Measurements from ENCODE around the gene TACR2.

The TACR2 gene

GRCh38 chr10:69419096-69419743, 2.5 kb upstream of the TACR2 start:
- Mint-ChIP-seq H3K4me1 (ENCODE audit: low read depth) (peaks cover 6% of the 10 kb centered on the region), H3K27me3 (ENCODE audit: low read depth) (no peaks in the 10 kb centered on the region), H3K36me3 (ENCODE audit: low read depth) (no peaks in the 10 kb centered on the region), H3K4me3 (no peak overlapping the region), H3K9me3 (no peaks in the 10 kb centered on the region), H3K27ac (no peak overlapping the region)
- no peak for DNase-seq (ENCODE audit: low spot score)

- Mint-ChIP-seq H3K4me1 (ENCODE audit: low read depth) (peaks cover under 1% of the 10 kb centered on the region), H3K9me3 (no peaks in the 10 kb centered on the region), H3K36me3 (ENCODE audit: low read depth) (no peaks in the 10 kb centered on the region), H3K27me3 (ENCODE audit: low read depth) (no peaks in the 10 kb centered on the region), H3K27ac (no peak overlapping the region), H3K4me3 (no peak overlapping the region)
- no peak for DNase-seq (ENCODE audit: low spot score)
Observed at GRCh38 chr10:69418052-69418752, 1.5 kb upstream of the TACR2 start.

- no peaks in the 10 kb centered on the region for H3K9me3 Mint-ChIP-seq
- H3K36me3 Mint-ChIP-seq (ENCODE audit: low read depth): no peaks in the 10 kb centered on the region
- H3K4me3 Mint-ChIP-seq: no peak overlapping the region
- DNase-seq (ENCODE audit: low spot score): no peak
- no peak overlapping the region for H3K27ac Mint-ChIP-seq
- H3K27me3 Mint-ChIP-seq (ENCODE audit: low read depth): no peaks in the 10 kb centered on the region
- peaks cover 2% of the 10 kb centered on the region for H3K4me1 Mint-ChIP-seq (ENCODE audit: low read depth)
Observed at GRCh38 chr10:69417542-69417941, 824 bp upstream of the TACR2 start.

GRCh38 chr10:69415951-69416350, 767 bp downstream of the TACR2 start:
- Mint-ChIP-seq H3K4me1 (ENCODE audit: low read depth) (peaks cover 2% of the 10 kb centered on the region), H3K9me3 (no peaks in the 10 kb centered on the region), H3K27me3 (ENCODE audit: low read depth) (no peaks in the 10 kb centered on the region), H3K4me3 (no peak overlapping the region), H3K27ac (no peak overlapping the region), H3K36me3 (ENCODE audit: low read depth) (no peaks in the 10 kb centered on the region)
- no peak for DNase-seq (ENCODE audit: low spot score)

- H3K27me3 Mint-ChIP-seq (ENCODE audit: low read depth): no peaks in the 10 kb centered on the region
- H3K4me3 Mint-ChIP-seq: no peak overlapping the region
- H3K27ac Mint-ChIP-seq: no peak overlapping the region
- DNase-seq (ENCODE audit: low spot score): no peak
- H3K4me1 Mint-ChIP-seq (ENCODE audit: low read depth): peaks cover 5% of the 10 kb centered on the region
- no peaks in the 10 kb centered on the region for H3K9me3 Mint-ChIP-seq
- no peaks in the 10 kb centered on the region for H3K36me3 Mint-ChIP-seq (ENCODE audit: low read depth)
Observed at GRCh38 chr10:69415049-69415448, 1.7 kb downstream of the TACR2 start.

GRCh38 chr10:69414036-69415018, 2.4 kb downstream of the TACR2 start:
- Mint-ChIP-seq H3K9me3 (no peaks in the 10 kb centered on the region), H3K27me3 (ENCODE audit: low read depth) (no peaks in the 10 kb centered on the region), H3K4me3 (no peak overlapping the region), H3K27ac (no peak overlapping the region), H3K4me1 (ENCODE audit: low read depth) (peaks cover 9% of the 10 kb centered on the region), H3K36me3 (ENCODE audit: low read depth) (no peaks in the 10 kb centered on the region)
- DNase-seq (ENCODE audit: low spot score): no peak

GRCh38 chr10:69413221-69413865, 3.4 kb downstream of the TACR2 start:
- no peaks in the 10 kb centered on the region for H3K27me3 Mint-ChIP-seq (ENCODE audit: low read depth)
- DNase-seq (ENCODE audit: low spot score): no peak
- no peak overlapping the region for H3K4me3 Mint-ChIP-seq
- no peaks in the 10 kb centered on the region for H3K36me3 Mint-ChIP-seq (ENCODE audit: low read depth)
- no peaks in the 10 kb centered on the region for H3K9me3 Mint-ChIP-seq
- no peak overlapping the region for H3K27ac Mint-ChIP-seq
- peaks cover 13% of the 10 kb centered on the region for H3K4me1 Mint-ChIP-seq (ENCODE audit: low read depth)

GRCh38 chr10:69412232-69412790, 4.4 kb downstream of the TACR2 start:
- Mint-ChIP-seq H3K4me3 (no peak overlapping the region), H3K27me3 (ENCODE audit: low read depth) (no peaks in the 10 kb centered on the region), H3K27ac (no peak overlapping the region), H3K36me3 (ENCODE audit: low read depth) (no peaks in the 10 kb centered on the region), H3K9me3 (no peaks in the 10 kb centered on the region), H3K4me1 (ENCODE audit: low read depth) (peaks cover 19% of the 10 kb centered on the region)
- DNase-seq (ENCODE audit: low spot score): no peak

GRCh38 chr10:69411476-69411875, 5.2 kb downstream of the TACR2 start:
- no peaks in the 10 kb centered on the region for H3K9me3 Mint-ChIP-seq
- no peak for DNase-seq (ENCODE audit: low spot score)
- H3K27ac Mint-ChIP-seq: no peak overlapping the region
- H3K4me1 Mint-ChIP-seq (ENCODE audit: low read depth): peaks cover 21% of the 10 kb centered on the region
- no peak overlapping the region for H3K4me3 Mint-ChIP-seq
- no peaks in the 10 kb centered on the region for H3K27me3 Mint-ChIP-seq (ENCODE audit: low read depth)
- no peaks in the 10 kb centered on the region for H3K36me3 Mint-ChIP-seq (ENCODE audit: low read depth)

GRCh38 chr10:69410487-69410886, 6.2 kb downstream of the TACR2 start:
- Mint-ChIP-seq H3K4me1 (ENCODE audit: low read depth) (peaks cover 21% of the 10 kb centered on the region), H3K9me3 (no peaks in the 10 kb centered on the region), H3K27ac (peak overlapping the region; percentile 38), H3K4me3 (no peak overlapping the region), H3K36me3 (ENCODE audit: low read depth) (no peaks in the 10 kb centered on the region), H3K27me3 (ENCODE audit: low read depth) (no peaks in the 10 kb centered on the region)
- DNase-seq (ENCODE audit: low spot score): no peak

GRCh38 chr10:69409968-69410367, 6.8 kb downstream of the TACR2 start:
- Mint-ChIP-seq H3K4me1 (ENCODE audit: low read depth) (peaks cover 21% of the 10 kb centered on the region), H3K27me3 (ENCODE audit: low read depth) (no peaks in the 10 kb centered on the region), H3K4me3 (no peak overlapping the region), H3K9me3 (no peaks in the 10 kb centered on the region), H3K36me3 (ENCODE audit: low read depth) (no peaks in the 10 kb centered on the region), H3K27ac (no peak overlapping the region)
- no peak for DNase-seq (ENCODE audit: low spot score)

- no peak for DNase-seq (ENCODE audit: low spot score)
- H3K27ac Mint-ChIP-seq: no peak overlapping the region
- H3K4me1 Mint-ChIP-seq (ENCODE audit: low read depth): peaks cover 21% of the 10 kb centered on the region
- H3K4me3 Mint-ChIP-seq: no peak overlapping the region
- H3K9me3 Mint-ChIP-seq: no peaks in the 10 kb centered on the region
- no peaks in the 10 kb centered on the region for H3K27me3 Mint-ChIP-seq (ENCODE audit: low read depth)
- H3K36me3 Mint-ChIP-seq (ENCODE audit: low read depth): peaks cover 2% of the 10 kb centered on the region
Observed at GRCh38 chr10:69409176-69409495, 7.6 kb downstream of the TACR2 start.

- Mint-ChIP-seq H3K27me3 (ENCODE audit: low read depth) (no peaks in the 10 kb centered on the region), H3K9me3 (no peaks in the 10 kb centered on the region)
Observed at GRCh38 chr10:69408318-69409175, 8.2 kb downstream of the TACR2 start.

More at GRCh38 chr10:69408318-69409175, 8.2 kb downstream of the TACR2 start:
- DNase-seq (ENCODE audit: low spot score): peak; percentile 87
- H3K36me3 Mint-ChIP-seq (ENCODE audit: low read depth): peaks cover 3% of the 10 kb centered on the region
- H3K4me1 Mint-ChIP-seq (ENCODE audit: low read depth): peaks cover 21% of the 10 kb centered on the region
- peak overlapping the region; percentile 83 for H3K27ac Mint-ChIP-seq
- peak overlapping the region; percentile 84 for H3K4me3 Mint-ChIP-seq
